NAMALWA (cell line): ENCODE measurements around the gene EHMT1.
A peak's percentile ranks its signal among the peaks of the same experiment; 100 is the strongest.
"Not testable (repeated sequence)": the region's sequence is repeated elsewhere in the genome, so short reads cannot be mapped to it uniquely, and the experiment has no call there.

ENCODE experiments used
- DNase-seq: peaks from one replicate; pipeline ENCODE4 v3.0.0-alpha.2; 2015; ENCODE audit warnings: low spot score

Gene EHMT1

GRCh38 chr9:137590469-137591383 lies 28.1 kb upstream of the EHMT1 start, which contains the start of gene ZMYND19:
Gene ZMYND19 (minus strand): TSS chr9:137590512. CDS start chr9:137590263, 249 bp downstream.
- peak; percentile 92 for DNase-seq

GRCh38 chr9:137592767-137593166 lies 26.0 kb upstream of the EHMT1 start:
- no peak for DNase-seq

- no peak for DNase-seq
Observed at GRCh38 chr9:137593176-137593575, 25.6 kb upstream of the EHMT1 start.

- not testable (repeated sequence) for DNase-seq
Observed at GRCh38 chr9:137596577-137596976, 22.2 kb upstream of the EHMT1 start.

- DNase-seq, result no peak
Observed at GRCh38 chr9:137598943-137599342, 19.9 kb upstream of the EHMT1 start.

GRCh38 chr9:137602661-137603060 lies 16.1 kb upstream of the EHMT1 start:
- DNase-seq, result peak; percentile 57

GRCh38 chr9:137603879-137604278 lies 14.9 kb upstream of the EHMT1 start:
- DNase-seq, result no peak

GRCh38 chr9:137604345-137605086 lies 14.3 kb upstream of the EHMT1 start:
- DNase-seq, result no peak

- peak; percentile 95 for DNase-seq
Observed at GRCh38 chr9:137605121-137606004, 13.4 kb upstream of the EHMT1 start, which contains the start of gene ARRDC1. Gene ARRDC1 (plus strand): TSS chr9:137605686. CDS start chr9:137605718, 32 bp downstream.

GRCh38 chr9:137606005-137606621 lies 12.7 kb upstream of the EHMT1 start:
- no peak for DNase-seq

- no peak for DNase-seq
Observed at GRCh38 chr9:137606734-137607138, 12.1 kb upstream of the EHMT1 start.

- DNase-seq, result no peak
Observed at GRCh38 chr9:137607141-137607857, 11.5 kb upstream of the EHMT1 start.

- no peak for DNase-seq
Observed at GRCh38 chr9:137610944-137611343, 7.9 kb upstream of the EHMT1 start.

GRCh38 chr9:137611623-137612609 lies 6.9 kb upstream of the EHMT1 start:
- DNase-seq, result no peak

- DNase-seq, result no peak
Observed at GRCh38 chr9:137612741-137613142, 6.1 kb upstream of the EHMT1 start.

- no peak for DNase-seq
Observed at GRCh38 chr9:137613259-137613658, 5.5 kb upstream of the EHMT1 start.

GRCh38 chr9:137613738-137614523 lies 4.9 kb upstream of the EHMT1 start:
- DNase-seq, result no peak

- no peak for DNase-seq
Observed at GRCh38 chr9:137614631-137615386, 4.0 kb upstream of the EHMT1 start.
